Measurements from ENCODE around the gene CFAP77.

Gene CFAP77

GRCh38 chr9:132592451-132592850 is 182.4 kb downstream of the CFAP77 start:
- H3K27ac ChIP-seq: no peak overlapping the region
- no peak for TF ChIP-seq CTCF (IDR thresholded peaks at IDR 0.05; ENCODE audit: low read depth, low read length)
- peaks cover 61% of the 10 kb centered on the region for H3K27me3 ChIP-seq (ENCODE audit: insufficient read depth, low read depth, severe bottlenecking)
- DNase-seq: no peak
- H3K9me3 ChIP-seq (ENCODE audit: severe bottlenecking): no peaks in the 10 kb centered on the region
- peaks cover 9% of the 10 kb centered on the region for H3K36me3 ChIP-seq
- no peak overlapping the region for H3K4me3 ChIP-seq (ENCODE audit: low read depth, low read length)

GRCh38 chr9:132594412-132594811 is 184.4 kb downstream of the CFAP77 start:
- no peak for DNase-seq
- H3K36me3 ChIP-seq: peaks cover 9% of the 10 kb centered on the region
- H3K9me3 ChIP-seq (ENCODE audit: severe bottlenecking): no peaks in the 10 kb centered on the region
- TF ChIP-seq CTCF (IDR thresholded peaks at IDR 0.05; ENCODE audit: low read depth, low read length): no peak
- H3K4me3 ChIP-seq (ENCODE audit: low read depth, low read length): no peak overlapping the region
- H3K27ac ChIP-seq: no peak overlapping the region
- peaks cover 42% of the 10 kb centered on the region for H3K27me3 ChIP-seq (ENCODE audit: insufficient read depth, low read depth, severe bottlenecking)

- H3K9me3 ChIP-seq (ENCODE audit: severe bottlenecking): no peaks in the 10 kb centered on the region
- H3K27me3 ChIP-seq (ENCODE audit: insufficient read depth, low read depth, severe bottlenecking): peaks cover 33% of the 10 kb centered on the region
- H3K27ac ChIP-seq: no peak overlapping the region
- no peak overlapping the region for H3K4me3 ChIP-seq (ENCODE audit: low read depth, low read length)
- DNase-seq: peak; percentile 66
- TF ChIP-seq CTCF (IDR thresholded peaks at IDR 0.05; ENCODE audit: low read depth, low read length): no peak
- peaks cover 9% of the 10 kb centered on the region for H3K36me3 ChIP-seq
Observed at GRCh38 chr9:132595319-132595718, 185.3 kb downstream of the CFAP77 start.

- Histone ChIP-seq H3K9me3 (ENCODE audit: severe bottlenecking) (no peaks in the 10 kb centered on the region), H3K27me3 (ENCODE audit: insufficient read depth, low read depth, severe bottlenecking) (peaks cover 24% of the 10 kb centered on the region), H3K4me3 (ENCODE audit: low read depth, low read length) (no peak overlapping the region), H3K36me3 (peaks cover 16% of the 10 kb centered on the region), H3K27ac (no peak overlapping the region)
- TF ChIP-seq CTCF (IDR thresholded peaks at IDR 0.05; ENCODE audit: low read depth, low read length): no peak
- no peak for DNase-seq
Observed at GRCh38 chr9:132596200-132596599, 186.2 kb downstream of the CFAP77 start.

- H3K36me3 ChIP-seq: peaks cover 18% of the 10 kb centered on the region
Observed at GRCh38 chr9:132597073-132597775, 187.2 kb downstream of the CFAP77 start.

More at GRCh38 chr9:132597073-132597775, 187.2 kb downstream of the CFAP77 start:
- H3K9me3 ChIP-seq (ENCODE audit: severe bottlenecking): no peaks in the 10 kb centered on the region
- DNase-seq: no peak
- no peak overlapping the region for H3K27ac ChIP-seq
- peaks cover 14% of the 10 kb centered on the region for H3K27me3 ChIP-seq (ENCODE audit: insufficient read depth, low read depth, severe bottlenecking)
- no peak for TF ChIP-seq CTCF (IDR thresholded peaks at IDR 0.05; ENCODE audit: low read depth, low read length)
- no peak overlapping the region for H3K4me3 ChIP-seq (ENCODE audit: low read depth, low read length)

All from WERI-Rb-1 (cell line).